Measurements from ENCODE around the gene DEFB110. TPM values are rescaled to one million over a fixed set of nuclear protein-coding genes. Genes with fewer than 3 reads are reported as not detected.

Gene DEFB110
- total RNA-seq = not detected in 2 replicates

GRCh38 chr6:50021894-50022293 lies at the start of gene DEFB110:
DEFB110 (minus strand) TSS chr6:50021994; CDS start chr6:50021935, 59 bp downstream.
- TF ChIP-seq CTCF (IDR thresholded peaks at IDR 0.05; ENCODE audit: insufficient read depth, low read depth, low read length) = no peak
- DNase-seq (ENCODE audit: low read depth) = no peak
- no peak within 1 kb of the TSS for H3K4me3 ChIP-seq (ENCODE audit: low read depth, low read length)

- no peak for TF ChIP-seq CTCF (IDR thresholded peaks at IDR 0.05; ENCODE audit: insufficient read depth, low read depth, low read length)
- H3K4me3 ChIP-seq (ENCODE audit: low read depth, low read length) = no peak overlapping the region
- no peak for DNase-seq (ENCODE audit: low read depth)
Observed at GRCh38 chr6:50070101-50070500, 48.3 kb upstream of the DEFB110 start.

- no peak overlapping the region for H3K4me3 ChIP-seq (ENCODE audit: low read depth, low read length)
- DNase-seq (ENCODE audit: low read depth) = no peak
- no peak for TF ChIP-seq CTCF (IDR thresholded peaks at IDR 0.05; ENCODE audit: insufficient read depth, low read depth, low read length)
Observed at GRCh38 chr6:50062051-50062450, 40.3 kb upstream of the DEFB110 start.

- DNase-seq (ENCODE audit: low read depth) = no peak
- no peak overlapping the region for H3K4me3 ChIP-seq (ENCODE audit: low read depth, low read length)
- TF ChIP-seq CTCF (IDR thresholded peaks at IDR 0.05; ENCODE audit: insufficient read depth, low read depth, low read length) = no peak
Observed at GRCh38 chr6:50056242-50056641, 34.4 kb upstream of the DEFB110 start.

- H3K4me3 ChIP-seq (ENCODE audit: low read depth, low read length) = no peak within 1 kb of the TSS
- no peak for DNase-seq (ENCODE audit: low read depth)
- TF ChIP-seq CTCF (IDR thresholded peaks at IDR 0.05; ENCODE audit: insufficient read depth, low read depth, low read length) = no peak
Observed at GRCh38 chr6:50049829-50050228, 28.0 kb upstream of the DEFB110 start, which contains the start of gene DEFB112. DEFB112 (minus strand) TSS chr6:50049929; CDS start chr6:50049869, 60 bp downstream.

- DNase-seq (ENCODE audit: low read depth) = no peak
- no peak overlapping the region for H3K4me3 ChIP-seq (ENCODE audit: low read depth, low read length)
- no peak for TF ChIP-seq CTCF (IDR thresholded peaks at IDR 0.05; ENCODE audit: insufficient read depth, low read depth, low read length)
Observed at GRCh38 chr6:50047026-50047425, 25.2 kb upstream of the DEFB110 start.

Measured in fibroblast of villous mesenchyme (primary cell).